ENCODE measurements around the gene ITGB1BP2.
"Not testable (repeated sequence)": the region's sequence is repeated elsewhere in the genome, so short reads cannot be mapped to it uniquely, and the experiment has no call there.

Gene ITGB1BP2

GRCh38 chrX:71301195-71301924 is at the start of gene ITGB1BP2:
TSS of gene ITGB1BP2 (plus strand) at chrX:71301750. CDS start at chrX:71301807, 57 bp downstream.
- DNase-seq (ENCODE audit: low read depth), result no peak
- TF ChIP-seq, protein P1, sequence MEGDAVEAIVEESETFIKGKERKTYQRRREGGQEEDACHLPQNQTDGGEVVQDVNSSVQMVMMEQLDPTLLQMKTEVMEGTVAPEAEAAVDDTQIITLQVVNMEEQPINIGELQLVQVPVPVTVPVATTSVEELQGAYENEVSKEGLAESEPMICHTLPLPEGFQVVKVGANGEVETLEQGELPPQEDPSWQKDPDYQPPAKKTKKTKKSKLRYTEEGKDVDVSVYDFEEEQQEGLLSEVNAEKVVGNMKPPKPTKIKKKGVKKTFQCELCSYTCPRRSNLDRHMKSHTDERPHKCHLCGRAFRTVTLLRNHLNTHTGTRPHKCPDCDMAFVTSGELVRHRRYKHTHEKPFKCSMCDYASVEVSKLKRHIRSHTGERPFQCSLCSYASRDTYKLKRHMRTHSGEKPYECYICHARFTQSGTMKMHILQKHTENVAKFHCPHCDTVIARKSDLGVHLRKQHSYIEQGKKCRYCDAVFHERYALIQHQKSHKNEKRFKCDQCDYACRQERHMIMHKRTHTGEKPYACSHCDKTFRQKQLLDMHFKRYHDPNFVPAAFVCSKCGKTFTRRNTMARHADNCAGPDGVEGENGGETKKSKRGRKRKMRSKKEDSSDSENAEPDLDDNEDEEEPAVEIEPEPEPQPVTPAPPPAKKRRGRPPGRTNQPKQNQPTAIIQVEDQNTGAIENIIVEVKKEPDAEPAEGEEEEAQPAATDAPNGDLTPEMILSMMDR (conservative IDR thresholded peaks at IDR 0.05; ENCODE audit: low read depth, low read length), result no peak
- no peak within 1 kb of the TSS for H3K4me3 ChIP-seq (ENCODE audit: low read length)

DNA sequence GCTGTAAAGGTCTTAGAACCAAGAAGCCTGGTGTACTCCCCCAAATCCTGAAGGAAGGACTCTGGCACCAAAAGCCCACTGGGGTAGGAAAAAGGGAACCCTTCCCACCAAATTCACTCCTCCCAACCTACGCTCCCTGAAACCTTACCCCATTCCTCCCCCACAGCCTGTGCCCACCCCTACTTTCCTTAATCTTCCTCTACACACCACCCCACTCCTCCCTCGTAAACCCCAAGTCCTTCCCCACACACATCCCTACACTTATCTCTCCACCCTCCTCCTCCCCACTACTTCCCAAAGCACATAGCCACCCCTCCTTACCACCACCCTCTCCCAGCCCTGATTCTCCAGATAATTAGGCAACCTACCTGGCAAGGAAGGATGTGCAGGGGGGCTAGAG is 49.3 kb upstream of the ITGB1BP2 start:
- TF ChIP-seq, protein P1 (conservative IDR thresholded peaks at IDR 0.05; ENCODE audit: low read depth, low read length), result no peak
- DNase-seq (ENCODE audit: low read depth), result no peak
- H3K4me3 ChIP-seq (ENCODE audit: low read length), result no peak overlapping the region

- H3K4me3 ChIP-seq (ENCODE audit: low read length), result peak overlapping the region; percentile 82
- no peak for DNase-seq (ENCODE audit: low read depth)
- TF ChIP-seq, protein P1 (conservative IDR thresholded peaks at IDR 0.05; ENCODE audit: low read depth, low read length), result peak; percentile 49
Observed at GRCh38 chrX:71253253-71254091, 48.1 kb upstream of the ITGB1BP2 start.

DNA sequence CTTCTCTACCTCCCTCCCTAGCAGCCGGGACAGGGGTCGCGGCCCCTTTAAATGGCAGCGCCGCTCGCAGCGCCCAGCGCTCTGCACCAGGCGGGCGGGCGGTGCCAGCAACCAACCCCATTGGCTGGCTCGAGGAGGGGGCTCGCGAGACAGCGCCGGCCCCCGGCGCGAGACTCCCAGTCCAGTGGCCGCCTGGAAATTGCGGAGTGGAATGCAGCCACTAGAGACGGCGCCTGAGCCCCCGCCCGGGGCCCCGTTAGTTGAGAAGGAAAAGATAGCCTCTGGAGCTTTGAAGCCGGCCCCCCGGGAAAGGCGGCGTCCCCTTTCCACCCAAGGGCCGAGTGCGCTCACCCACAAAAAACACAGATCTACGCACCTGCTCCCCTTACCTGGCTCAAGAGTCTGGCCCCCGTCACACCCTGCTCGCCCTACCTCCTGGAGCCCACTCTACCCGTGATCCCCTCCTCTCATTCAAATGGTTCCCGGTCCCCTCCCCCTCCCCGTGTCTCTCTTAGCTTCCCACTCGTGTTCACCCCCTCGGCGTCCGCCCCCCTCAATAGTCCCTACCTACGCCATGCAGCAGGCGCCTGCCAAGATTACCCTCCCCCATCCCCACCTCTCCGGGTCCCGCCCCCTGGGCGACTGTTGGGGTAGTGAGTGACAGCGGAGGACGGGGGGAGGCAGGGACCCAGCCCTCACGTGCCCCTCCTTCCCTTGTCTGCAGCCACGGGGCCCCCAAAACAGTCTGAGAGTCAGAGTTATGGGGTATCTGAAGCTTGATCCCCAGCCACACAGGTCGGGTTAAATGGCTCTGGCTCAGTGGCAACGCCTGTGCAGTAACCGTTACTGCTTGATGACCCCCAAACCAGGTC is 47.2 kb upstream of the ITGB1BP2 start, which contains the start of gene ZMYM3:
Gene ZMYM3 (minus strand): TSS at position 49 of the 872 bp plus-strand sequence. CDS start 885 bp downstream, outside the sequence.
- TF ChIP-seq, protein P1 (conservative IDR thresholded peaks at IDR 0.05; ENCODE audit: low read depth, low read length), result no peak
- peak; percentile 50 for DNase-seq (ENCODE audit: low read depth)
- H3K4me3 ChIP-seq (ENCODE audit: low read length), result peak within 1 kb of the TSS; percentile 82

DNA sequence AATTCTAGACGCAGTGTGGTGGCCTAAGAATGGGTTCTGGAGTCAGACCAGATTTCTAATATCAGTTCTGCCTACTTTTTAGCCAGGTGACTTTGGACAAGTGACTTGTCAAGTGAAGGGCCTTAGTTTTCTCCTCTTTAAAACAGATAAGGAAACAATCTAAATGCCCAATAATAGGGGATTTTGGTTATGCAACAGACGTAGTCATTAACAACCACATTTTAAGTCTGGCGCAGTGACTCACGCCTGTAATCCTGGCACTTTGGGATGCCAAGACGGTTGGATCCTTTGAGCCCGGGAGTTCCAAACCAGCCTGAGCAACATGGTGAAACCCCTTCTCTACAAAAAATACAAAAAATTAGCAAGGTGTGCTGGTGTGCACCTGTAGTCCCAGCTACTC is 45.5 kb upstream of the ITGB1BP2 start:
- no peak overlapping the region for H3K4me3 ChIP-seq (ENCODE audit: low read length)
- no peak for DNase-seq (ENCODE audit: low read depth)
- TF ChIP-seq, protein P1 (conservative IDR thresholded peaks at IDR 0.05; ENCODE audit: low read depth, low read length), result no peak

DNA sequence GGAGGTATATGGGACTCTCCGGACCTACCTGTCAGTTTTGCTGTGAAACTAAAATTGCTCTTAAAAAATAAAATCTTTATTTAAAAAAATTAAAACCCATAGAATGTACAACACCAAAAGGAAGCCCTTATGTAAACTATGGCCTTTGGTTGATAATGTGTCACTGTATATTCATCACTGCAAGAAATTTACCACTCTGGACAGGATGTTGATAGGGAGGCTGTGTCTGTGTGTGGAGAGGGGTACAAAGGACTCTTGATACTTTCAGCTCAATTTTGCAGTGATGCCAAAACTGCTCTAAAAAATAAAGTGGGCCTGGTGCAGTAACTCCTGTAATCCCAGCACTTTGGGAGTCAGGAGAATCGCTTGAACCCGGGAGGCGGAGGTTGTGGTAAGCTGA is 44.7 kb upstream of the ITGB1BP2 start:
- TF ChIP-seq, protein P1 (conservative IDR thresholded peaks at IDR 0.05; ENCODE audit: low read depth, low read length), result no peak
- H3K4me3 ChIP-seq (ENCODE audit: low read length), result no peak overlapping the region
- DNase-seq (ENCODE audit: low read depth), result no peak

- H3K4me3 ChIP-seq (ENCODE audit: low read length); DNase-seq (ENCODE audit: low read depth): not testable (repeated sequence)
Observed at GRCh38 chrX:71268624-71269023, 32.9 kb upstream of the ITGB1BP2 start.
